GM06990 (cell line): Measurements from ENCODE around the gene PRR3.

Experiments
- DNase-seq: peaks from one replicate; pipeline ENCODE4 v3.0.0-alpha.2; 2011; ENCODE audit not compliant: insufficient read length; ENCODE audit errors: extremely low read depth
- H3K27me3 ChIP-seq: replicated peaks from 2 replicates; pipeline ENCODE4 v1.6.0; 2011; ENCODE audit warnings: low read length; ENCODE audit not compliant: control insufficient read depth, insufficient read depth
- H3K36me3 ChIP-seq: 2 replicates; pipeline ENCODE4 v1.5.1; 2011; ENCODE audit warnings: low read length; ENCODE audit not compliant: control insufficient read depth, insufficient read depth
- H3K4me3 ChIP-seq: replicated peaks from 2 replicates; pipeline ENCODE4 v1.5.1; 2011; ENCODE audit warnings: low read depth, mild to moderate bottlenecking, control low read depth, low read length
- CTCF ChIP-seq: IDR thresholded peaks from 2 replicates; pipeline ENCODE4 v1.5.1; 2011; ENCODE audit warnings: low read length, control low read depth, mild to moderate bottlenecking, inconsistent platforms; ENCODE audit not compliant: insufficient read depth, poor library complexity, severe bottlenecking

PRR3 gene

GRCh38 chr6:30556906-30557682 lies at the start of gene PRR3:
Gene PRR3, plus strand, starts transcription at chr6:30557295. Its CDS starts 50 bp downstream, at chr6:30557345.
- Histone ChIP-seq H3K27me3 (no peaks in the 10 kb centered on the region), H3K36me3 (peaks cover 7% of the 10 kb centered on the region), H3K4me3 (peak within 1 kb of the TSS; percentile 99)
- TF ChIP-seq CTCF = no peak
- DNase-seq = peak; percentile 88

- DNase-seq = peak; percentile 37
- no peak for TF ChIP-seq CTCF
- no peaks in the 10 kb centered on the region for H3K27me3 ChIP-seq
- H3K36me3 ChIP-seq = no peaks in the 10 kb centered on the region
- no peak overlapping the region for H3K4me3 ChIP-seq
These were observed 49.0 kb upstream of the PRR3 start for GRCh38 chr6:30507849-30508827.

- peak; percentile 66 for DNase-seq
- H3K27me3 ChIP-seq = no peaks in the 10 kb centered on the region
- no peak for TF ChIP-seq CTCF
- H3K4me3 ChIP-seq = peak overlapping the region; percentile 30
- no peaks in the 10 kb centered on the region for H3K36me3 ChIP-seq
These were observed 48.0 kb upstream of the PRR3 start for GRCh38 chr6:30508890-30509736.

- Histone ChIP-seq H3K4me3 (no peak overlapping the region), H3K27me3 (no peaks in the 10 kb centered on the region), H3K36me3 (no peaks in the 10 kb centered on the region)
- no peak for TF ChIP-seq CTCF
- DNase-seq = no peak
These were observed 46.5 kb upstream of the PRR3 start for GRCh38 chr6:30510419-30511168.

GRCh38 chr6:30511169-30511546 lies 45.9 kb upstream of the PRR3 start:
- TF ChIP-seq CTCF = no peak
- no peaks in the 10 kb centered on the region for H3K27me3 ChIP-seq
- DNase-seq = no peak
- H3K36me3 ChIP-seq = no peaks in the 10 kb centered on the region
- H3K4me3 ChIP-seq = no peak overlapping the region
